ENCODE measurements around the gene TUBB8. TPM values are rescaled to one million over a fixed set of nuclear protein-coding genes. Genes with fewer than 3 reads are reported as not detected.
"Not testable (repeated sequence)": the region's sequence is repeated elsewhere in the genome, so short reads cannot be mapped to it uniquely, and the experiment has no call there.

Gene TUBB8
- total and polyA plus RNA-seq, 12 donors: 0.04 TPM; not detected in 11

- H3K27me3 ChIP-seq; intact Hi-C loops (cut with DNase I); DNase-seq; H3K4me3 ChIP-seq; H3K4me1 ChIP-seq; H3K9me3 ChIP-seq; H3K36me3 ChIP-seq; H3K27ac ChIP-seq: not testable (repeated sequence)
- 68 to 71% methylated on average over 15 to 16 of the region's 42 CpGs for WGBS, 2 donors
- peak in 2 of 8 donors; percentile 61 to 77 for ATAC-seq
These were observed 38.7 kb downstream of the TUBB8 start for GRCh38 chr10:10261-10971.

Other genes starting within 250 kb of the TUBB8 start
- gene ZMYND11, start 86.2 kb upstream of the TUBB8 start, total RNA-seq: 10 to 100 TPM; 63.3 to 95.4 (median 80.0) TPM
- 10 to 100 TPM; 26.6 to 33.5 TPM for gene ZMYND11, start 86.2 kb upstream of the TUBB8 start, polyA plus RNA-seq